A549 (cell line): ENCODE results near the gene LAPTM5. TPM values are rescaled to one million over a fixed set of nuclear protein-coding genes. Genes with fewer than 3 reads are reported as not detected.
A peak's percentile ranks its signal among the peaks of the same experiment; 100 is the strongest.

Source experiments
- ATAC-seq, 2 experiments: fragments of 200-7000 bp in 1 of 2; fragments of >200 bp in 1 of 2; cut with Nextera tagmentation in 1 of 2; cut with Tn5 transposase in 1 of 2; 3 replicates each; pipeline versions ENCODE4 v1.8.0 to v1.9.1; 2018 to 2020; ENCODE audit warnings: mild to moderate bottlenecking in 1 of 2, moderate library complexity in 1 of 2
- CTCF ChIA-PET: fragments of 300-600 bp; sonication (Branson Sonifier 250); formaldehyde crosslinking; extraction: SDS; loops from one replicate; lab custom pipeline; 2021; ENCODE audit warnings: antibody characterized with exemption, inconsistent platforms; lab: Yijun Ruan, JAX
- POLR2A ChIA-PET: fragments of 350-600 bp; formaldehyde crosslinking; extraction: SDS; loops from one replicate; lab custom pipeline; 2021; ENCODE audit warnings: antibody characterized with exemption, inconsistent platforms; lab: Yijun Ruan, JAX
- DNase-seq, 2 experiments: peaks; one replicate each; pipeline versions ENCODE4 v3.0.0 to v3.0.0-alpha.2; 2011 to 2016; ENCODE audit warnings: low read depth in 1 of 2, low spot score in 1 of 2
- FAIRE-seq: peaks from 2 replicates; lab custom pipeline; 2011; peaks lifted over from hg19 to GRCh38; lab: Jason Lieb, UNC
- H3K27ac ChIP-seq, 2 experiments: fragments of >200 bp; sonication (Bioruptor Twin); formaldehyde crosslinking; 3 replicates each; pipeline ENCODE4 v1.5.1; 2016 to 2017
- H3K4me1 ChIP-seq: fragments of >200 bp; sonication (Bioruptor Twin); formaldehyde crosslinking; 3 replicates; pipeline ENCODE4 v1.6.1; 2016
- H3K4me2 ChIP-seq: fragments of >200 bp; sonication (Bioruptor Twin); formaldehyde crosslinking; 3 replicates; pipeline ENCODE4 v1.6.1; 2016
- H3K4me3 ChIP-seq: fragments of >200 bp; sonication (Bioruptor Twin); formaldehyde crosslinking; 3 replicates; pipeline ENCODE4 v1.5.1; 2016
- H3K9me3 ChIP-seq: fragments of >200 bp; sonication (Bioruptor Twin); formaldehyde crosslinking; 3 replicates; pipeline ENCODE4 v1.6.1; 2016
- CBX2 ChIP-seq: fragments of 200-600 bp; sonication (generic); IDR thresholded peaks from 2 replicates; pipeline ENCODE4 v1.6.1; 2016; ENCODE audit warnings: low read depth, mild to moderate bottlenecking, borderline replicate concordance
- CBX8 ChIP-seq: fragments of 200-600 bp; sonication (generic); IDR thresholded peaks from 2 replicates; pipeline ENCODE4 v1.6.1; 2016
- CTCF ChIP-seq: fragments of >200 bp; sonication (Bioruptor Twin); formaldehyde crosslinking; IDR thresholded peaks from 3 replicates; pipeline ENCODE4 v1.5.1; 2016
- E2F6 ChIP-seq: IDR thresholded peaks from 2 replicates; pipeline ENCODE4 v1.6.1; 2012; ENCODE audit warnings: low read depth, borderline replicate concordance
- EHF ChIP-seq: fragments of 250-450 bp; sonication (Bioruptor Pico); IDR thresholded peaks from 2 replicates; pipeline ENCODE4 v1.5.0; 2020; ENCODE audit warnings: mild to moderate bottlenecking
- ELK1 ChIP-seq: fragments of 150-350 bp; IDR thresholded peaks from 2 replicates; pipeline ENCODE4 v1.6.1; 2014; ENCODE audit warnings: low read depth, mild to moderate bottlenecking, low read length
- FOXS1 ChIP-seq: fragments of 250-450 bp; sonication (Bioruptor Pico); IDR thresholded peaks from 2 replicates; pipeline ENCODE4 v1.5.0; 2020; ENCODE audit warnings: mild to moderate bottlenecking, moderate library complexity
- GATA3 ChIP-seq: IDR thresholded peaks from 2 replicates; pipeline ENCODE4 v1.6.1; 2012; ENCODE audit warnings: borderline replicate concordance
- HES2 ChIP-seq: fragments of >200 bp; sonication (Bioruptor Twin); formaldehyde crosslinking; IDR thresholded peaks from 2 replicates; pipeline ENCODE4 v1.6.1; 2016
- HEYL ChIP-seq: fragments of 250-450 bp; sonication (Bioruptor Pico); IDR thresholded peaks from 2 replicates; pipeline ENCODE4 v1.8.0; 2021; ENCODE audit warnings: mild to moderate bottlenecking, moderate library complexity
- HMGXB4 ChIP-seq: fragments of 250-450 bp; sonication (Bioruptor Pico); IDR thresholded peaks from 2 replicates; pipeline ENCODE4 v1.5.0; 2021; ENCODE audit warnings: mild to moderate bottlenecking, moderate library complexity, borderline replicate concordance
- KDM1A ChIP-seq: fragments of 200-600 bp; sonication (generic); IDR thresholded peaks from 2 replicates; pipeline ENCODE4 v1.6.1; 2016; ENCODE audit warnings: low read depth, mild to moderate bottlenecking
- MYC ChIP-seq: IDR thresholded peaks from 2 replicates; pipeline ENCODE4 v1.6.1; 2012; ENCODE audit warnings: mild to moderate bottlenecking, inconsistent platforms, low read length, improper control_type of control experiment, borderline replicate concordance
- NPAS2 ChIP-seq: fragments of 250-450 bp; sonication (Bioruptor Pico); IDR thresholded peaks from 2 replicates; pipeline ENCODE4 v1.8.0; 2022; ENCODE audit warnings: mild to moderate bottlenecking, moderate library complexity, borderline replicate concordance
- RAD21 ChIP-seq, 2 experiments: fragments of >200 bp in 1 of 2; sonication (Bioruptor Twin) in 1 of 2; formaldehyde crosslinking in 1 of 2; IDR thresholded peaks in 1 of 2; conservative IDR thresholded peaks in 1 of 2; 2 replicates in 1 of 2; 3 replicates in 1 of 2; pipeline ENCODE4 v1.6.1; 2012 to 2018; ENCODE audit warnings: inconsistent platforms in 1 of 2
- RARB ChIP-seq: fragments of 250-450 bp; sonication (Bioruptor Pico); IDR thresholded peaks from 2 replicates; pipeline ENCODE4 v1.8.0; 2021; ENCODE audit warnings: mild to moderate bottlenecking, moderate library complexity
- RCOR1 ChIP-seq: fragments of 150-350 bp; IDR thresholded peaks from 2 replicates; pipeline ENCODE4 v1.6.1; 2014; ENCODE audit warnings: antibody characterized with exemption, low read length, low read depth
- SMC3 ChIP-seq: fragments of >200 bp; sonication (Bioruptor Twin); formaldehyde crosslinking; IDR thresholded peaks from 3 replicates; pipeline ENCODE4 v1.6.1; 2018; ENCODE audit warnings: inconsistent platforms
- TP53 ChIP-seq: fragments of 250-450 bp; sonication (Bioruptor Pico); IDR thresholded peaks from 2 replicates; pipeline ENCODE4 v1.5.0; 2021; ENCODE audit warnings: mild to moderate bottlenecking, moderate library complexity
- WGBS: methylation state at CpG from one replicate; pipeline ENCODE4 v1.1.6; 2017; ENCODE audit errors: missing lambda C conversion rate; 5-methylcytosine and 5-hydroxymethylcytosine counted together
- polyA plus RNA-seq, 4 experiments: library from polyadenylated mRNA; depleted of rRNA in 3 of 4; stranded (reverse); fragments of >200 nt; fragmentation: RNase III in 1 of 4; extraction: RNeasy Plus Mini Kit Qiagen cat#74134 plus additional on column Dnase treatment in 1 of 4; gene quantifications; 2 replicates in 3 of 4; 3 replicates in 1 of 4; pipeline ENCODE4 v1.2.3, GENCODE V29; 2011 to 2017

LAPTM5 gene
- polyA plus RNA-seq, 2 of the 4 experiments (the other 2 are of a cell fraction): 0.06 to 0.22 TPM

GRCh38 chr1:30720271-30721223, 37.0 kb downstream of the LAPTM5 start (continued):
- TF ChIP-seq HMGXB4: no peak
- no peak for TF ChIP-seq KDM1A

GRCh38 chr1:30719406-30720270, 37.9 kb downstream of the LAPTM5 start:
- Histone ChIP-seq H3K9me3 (0 out of 3 replicates have a peak, but pooled peaks cover 2% of the 10 kb centered on the region), H3K27ac (peak overlapping the region in 1 of 2 experiments; percentile 97; a peak in 4 of 6 replicates), H3K4me1 (peaks cover 5% of the 10 kb centered on the region; the same call in 2 of the 3 replicates), H3K4me2 (peak overlapping the region; percentile 82), H3K4me3 (peak overlapping the region; percentile 62)
- POLR2A ChIA-PET: interaction anchor here (2.8 kb wide), 1 partner anchor 60 kb away, joined by 20 read pairs; no protein-coding TSS in a partner anchor
- ATAC-seq: peak; percentile 8 to 40
- no peak for FAIRE-seq
- peak in 1 of 2 experiments; percentile 69 for DNase-seq
- WGBS: 21% methylated on average over 16 of the region's 21 CpGs
- TF ChIP-seq RARB (CRISPR knock-in tag) (no peak), CBX8 (no peak), MYC (no peak), CTCF (peak; percentile 1; the same call in 2 of the 3 replicates), EHF (CRISPR knock-in tag) (no peak), E2F6 (no peak), FOXS1 (CRISPR knock-in tag) (no peak), TP53 (CRISPR knock-in tag) (no peak), SMC3 (peak; percentile 77; the same call in 1 of the 3 replicates), GATA3 (no peak), RAD21 (conservative IDR thresholded peaks at IDR 0.05 in 1 of 2, IDR thresholded peaks at IDR 0.05 in 1 of 2) (peak; percentile 3 to 87; a peak in 2 of 5 replicates), NPAS2 (CRISPR knock-in tag) (no peak), HEYL (CRISPR knock-in tag) (no peak), HES2 (no peak), CBX2 (no peak), ELK1 (no peak), RCOR1 (no peak)
- CTCF ChIA-PET: interaction anchor here (0.8 to 10.8 kb wide), 35 partner anchors 8 to 830 kb away, joined by 3 to 251 read pairs (median 4); partner anchors contain the start of gene SDC3
